Activated T-helper 9 cell treated with anti-CD3 and anti-CD28 coated beads, Interleukin-2, amount 50 U/mL, for 16 hours (primary cell): ENCODE measurements around the gene KIF23.
"Not testable (repeated sequence)": the region's sequence is repeated elsewhere in the genome, so short reads cannot be mapped to it uniquely, and the experiment has no call there.

Source experiments
- DNase-seq: peaks from one replicate; pipeline ENCODE4 v3.0.0-alpha.2; 2020; ENCODE audit warnings: low read depth

Gene KIF23

GRCh38 chr15:69434679-69435078 lies 20.5 kb downstream of the KIF23 start:
- no peak for DNase-seq

- no peak for DNase-seq
Observed at GRCh38 chr15:69435985-69436384, 21.8 kb downstream of the KIF23 start.

- DNase-seq, result no peak
Observed at GRCh38 chr15:69436951-69437350, 22.8 kb downstream of the KIF23 start.

GRCh38 chr15:69439623-69440022 lies 25.5 kb downstream of the KIF23 start:
- no peak for DNase-seq

GRCh38 chr15:69443032-69443611 lies 29.0 kb downstream of the KIF23 start:
- DNase-seq, result no peak

GRCh38 chr15:69444686-69445085 lies 30.5 kb downstream of the KIF23 start:
- no peak for DNase-seq

GRCh38 chr15:69446953-69447352 lies 32.8 kb downstream of the KIF23 start:
- DNase-seq, result no peak

- not testable (repeated sequence) for DNase-seq
Observed at GRCh38 chr15:69450221-69450620, 36.1 kb downstream of the KIF23 start.

GRCh38 chr15:69450968-69451695 lies 37.0 kb downstream of the KIF23 start:
- no peak for DNase-seq

GRCh38 chr15:69451951-69452691 lies 38.0 kb downstream of the KIF23 start:
- no peak for DNase-seq

- DNase-seq, result peak; percentile 95
Observed at GRCh38 chr15:69452692-69453521, 38.8 kb downstream of the KIF23 start, which contains the start of gene RPLP1. TSS of gene RPLP1 (plus strand) at chr15:69452818. CDS start at chr15:69452949, 131 bp downstream.

GRCh38 chr15:69454953-69455352 lies 40.8 kb downstream of the KIF23 start:
- DNase-seq, result no peak

- DNase-seq, result no peak
Observed at GRCh38 chr15:69456208-69457166, 42.3 kb downstream of the KIF23 start.

GRCh38 chr15:69457304-69458280 lies 43.4 kb downstream of the KIF23 start:
- DNase-seq, result no peak

GRCh38 chr15:69459066-69459465 lies 44.9 kb downstream of the KIF23 start:
- DNase-seq, result no peak

- DNase-seq, result no peak
Observed at GRCh38 chr15:69460481-69460880, 46.3 kb downstream of the KIF23 start.

GRCh38 chr15:69462030-69462492 lies 47.9 kb downstream of the KIF23 start:
- DNase-seq, result no peak

GRCh38 chr15:69462493-69463181 lies 48.5 kb downstream of the KIF23 start:
- DNase-seq, result peak; percentile 85

GRCh38 chr15:69463182-69463756 lies 49.1 kb downstream of the KIF23 start:
- DNase-seq, result no peak
